ENCODE measurements around the gene SLC41A2.

- no peak for TF ChIP-seq CTCF (IDR thresholded peaks at IDR 0.05)
- no peak for TF ChIP-seq EZH2 (IDR thresholded peaks at IDR 0.05)
Observed at GRCh38 chr12:104910196-104910840, 47.8 kb downstream of the SLC41A2 start.

Measured in neural progenitor cell (in vitro differentiated cells).